HG03097 (cell line): Measurements from ENCODE around the gene KRT36.

ENCODE experiments used
- ATAC-seq: cut with Tn5 transposase; IDR thresholded peaks from one replicate; pipeline ENCODE4 v1.9.1; 2021; ENCODE audit not compliant: unreplicated experiment, low FRiP score

Gene KRT36

GRCh38 chr17:41444186-41444585, 45.5 kb downstream of the KRT36 start:
- no peak for ATAC-seq

DNA sequence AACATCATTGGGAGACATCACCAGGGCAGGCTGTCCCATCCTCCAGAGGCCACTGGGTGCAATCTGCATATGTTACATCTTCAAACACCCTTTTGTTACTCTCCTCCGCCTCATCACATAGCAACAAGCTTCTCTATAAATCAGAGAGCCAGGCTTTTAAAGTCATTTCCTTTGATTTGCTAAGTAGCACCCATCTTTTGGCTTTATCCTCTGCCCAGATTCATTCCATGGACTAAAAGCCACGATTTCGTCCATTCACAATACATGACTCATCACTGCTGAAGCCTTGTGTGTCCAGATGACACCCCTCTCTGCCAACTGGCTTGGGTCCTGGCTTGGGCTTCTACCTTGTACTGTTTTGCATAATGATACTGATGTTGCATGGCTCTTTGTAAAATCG, 47.0 kb downstream of the KRT36 start:
- no peak for ATAC-seq

DNA sequence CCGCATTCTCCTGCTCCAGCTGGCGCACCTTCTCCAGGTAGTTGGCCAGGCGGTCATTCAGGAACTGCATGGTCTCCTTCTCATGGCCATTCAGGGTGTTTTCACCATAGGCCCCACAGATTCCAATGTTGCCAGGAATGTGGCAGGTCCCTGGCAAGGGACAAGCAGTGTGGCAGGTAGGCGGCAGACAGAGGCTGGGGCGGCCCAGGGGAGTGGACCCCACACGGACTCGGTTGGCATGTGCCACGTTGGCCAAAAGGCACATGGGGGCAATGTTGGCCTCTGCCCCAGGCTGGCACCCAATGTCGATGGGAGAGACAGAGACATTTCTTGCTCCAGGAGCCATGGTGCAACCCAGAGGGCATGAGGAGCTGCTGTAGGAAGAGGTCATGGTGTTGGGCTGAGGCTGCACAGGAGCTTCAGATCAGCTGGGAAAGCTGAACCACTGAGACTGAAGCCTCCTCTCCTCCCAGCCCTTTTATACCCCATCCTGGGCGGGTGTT, 49.1 kb downstream of the KRT36 start, which contains the start of gene KRT38:
Gene KRT38 (minus strand): TSS at position 453 of the 503 bp plus-strand sequence. CDS start 62 bp downstream, at position 391.
- ATAC-seq, result no peak

- no peak for ATAC-seq
Observed at GRCh38 chr17:41439375-41439774, 50.3 kb downstream of the KRT36 start.

DNA sequence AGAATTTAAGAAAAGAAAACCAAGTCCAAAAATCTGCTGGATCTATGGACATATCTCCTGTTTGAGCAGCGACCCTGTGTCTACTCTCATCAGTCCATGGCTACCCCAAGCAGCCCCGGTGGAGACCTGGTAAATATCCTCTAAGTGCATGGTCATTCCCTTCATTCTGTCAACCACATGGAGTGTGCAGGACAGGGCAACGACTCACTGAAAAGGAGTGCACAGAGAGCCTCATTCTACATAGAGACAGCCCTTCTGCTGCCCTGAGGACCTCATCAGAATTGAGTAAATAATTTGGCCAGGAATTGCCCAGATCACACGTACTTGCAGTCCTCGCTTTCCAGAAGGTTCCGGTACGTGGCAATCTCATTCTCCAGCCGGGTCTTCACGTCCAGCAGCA, 51.9 kb downstream of the KRT36 start:
- ATAC-seq, result no peak

DNA sequence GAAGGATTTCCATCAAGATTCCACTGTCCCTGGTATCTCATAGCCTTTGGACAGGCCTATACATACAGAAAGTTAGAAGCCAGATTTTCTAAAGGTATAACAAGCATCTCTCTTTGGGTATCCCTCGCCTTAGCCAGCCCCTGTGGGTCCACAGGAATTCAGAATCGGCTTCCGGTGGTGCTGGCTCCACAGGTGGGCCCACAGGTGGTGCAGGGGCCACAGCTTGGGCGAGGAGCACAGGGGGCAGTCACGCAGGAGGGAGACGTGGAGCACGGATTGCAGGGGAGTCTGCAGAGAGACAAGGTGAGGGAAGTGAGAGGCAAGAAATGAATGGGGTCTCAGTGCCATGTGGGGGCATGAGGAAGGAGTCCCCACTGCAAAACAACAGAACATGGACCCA, 52.5 kb downstream of the KRT36 start:
- no peak for ATAC-seq
